Effector memory CD4-positive, alpha-beta T cell (primary cell): ENCODE results near the gene OTOS.

Experiments
- DNase-seq, 3 donors: peaks; one replicate each; pipeline ENCODE4 v3.0.0-alpha.2; 2020
- H3K27ac ChIP-seq: 2 replicates; pipeline ENCODE4 v1.7.0; 2013; ENCODE audit warnings: mild to moderate bottlenecking, low read length, moderate library complexity; ENCODE audit not compliant: insufficient read depth, poor library complexity, severe bottlenecking
- H3K27me3 ChIP-seq: replicated peaks from 2 replicates; pipeline ENCODE4 v1.7.0; 2013; ENCODE audit warnings: mild to moderate bottlenecking, low read length; ENCODE audit not compliant: insufficient read depth, control insufficient read depth, poor library complexity, severe bottlenecking
- H3K36me3 ChIP-seq: 2 replicates; pipeline ENCODE4 v1.7.0; 2013; ENCODE audit warnings: mild to moderate bottlenecking, low read length, moderate library complexity; ENCODE audit not compliant: control insufficient read depth, insufficient read depth
- H3K4me1 ChIP-seq: 2 replicates; pipeline ENCODE4 v1.7.0; 2013; ENCODE audit warnings: low read length, mild to moderate bottlenecking; ENCODE audit not compliant: control insufficient read depth, insufficient read depth, poor library complexity, severe bottlenecking
- H3K4me3 ChIP-seq: 2 replicates; pipeline ENCODE4 v1.7.0; 2013; ENCODE audit warnings: low read length, low read depth, mild to moderate bottlenecking; ENCODE audit not compliant: insufficient read depth, poor library complexity, severe bottlenecking
- H3K9me3 ChIP-seq: 2 replicates; pipeline ENCODE4 v1.7.0; 2013; ENCODE audit warnings: mild to moderate bottlenecking, low read length, moderate library complexity; ENCODE audit not compliant: control insufficient read depth

The OTOS gene

GRCh38 chr2:240124651-240125030 lies 15.8 kb downstream of the OTOS start:
- Histone ChIP-seq H3K9me3 (no peaks in the 10 kb centered on the region), H3K27me3 (no peaks in the 10 kb centered on the region), H3K27ac (no peak overlapping the region), H3K4me3 (no peak overlapping the region), H3K36me3 (peaks cover 22% of the 10 kb centered on the region), H3K4me1 (no peaks in the 10 kb centered on the region)
- no peak for DNase-seq

- peaks cover 16% of the 10 kb centered on the region for H3K36me3 ChIP-seq
- no peaks in the 10 kb centered on the region for H3K27me3 ChIP-seq
- H3K27ac ChIP-seq, result no peak overlapping the region
- no peaks in the 10 kb centered on the region for H3K4me1 ChIP-seq
- no peaks in the 10 kb centered on the region for H3K9me3 ChIP-seq
- DNase-seq, result no peak
- no peak overlapping the region for H3K4me3 ChIP-seq
Observed at GRCh38 chr2:240123821-240124650, 16.4 kb downstream of the OTOS start.

GRCh38 chr2:240121675-240122074 lies 18.8 kb downstream of the OTOS start:
- H3K4me3 ChIP-seq, result no peak overlapping the region
- no peaks in the 10 kb centered on the region for H3K36me3 ChIP-seq
- no peak overlapping the region for H3K27ac ChIP-seq
- DNase-seq, result no peak
- H3K4me1 ChIP-seq, result no peaks in the 10 kb centered on the region
- H3K9me3 ChIP-seq, result no peaks in the 10 kb centered on the region
- H3K27me3 ChIP-seq, result no peaks in the 10 kb centered on the region

GRCh38 chr2:240121190-240121589 lies 19.3 kb downstream of the OTOS start:
- Histone ChIP-seq H3K36me3 (no peaks in the 10 kb centered on the region), H3K4me3 (no peak overlapping the region), H3K27ac (no peak overlapping the region), H3K27me3 (no peaks in the 10 kb centered on the region), H3K9me3 (no peaks in the 10 kb centered on the region), H3K4me1 (no peaks in the 10 kb centered on the region)
- DNase-seq, result no peak

- DNase-seq, result no peak
- H3K4me3 ChIP-seq, result no peak overlapping the region
- H3K9me3 ChIP-seq, result no peaks in the 10 kb centered on the region
- H3K27ac ChIP-seq, result no peak overlapping the region
- H3K36me3 ChIP-seq, result no peaks in the 10 kb centered on the region
- H3K4me1 ChIP-seq, result no peaks in the 10 kb centered on the region
- H3K27me3 ChIP-seq, result no peaks in the 10 kb centered on the region
Observed at GRCh38 chr2:240114233-240114632, 26.2 kb downstream of the OTOS start.

- no peak for DNase-seq
- Histone ChIP-seq H3K27me3 (no peaks in the 10 kb centered on the region), H3K9me3 (no peaks in the 10 kb centered on the region), H3K4me3 (no peak overlapping the region), H3K27ac (no peak overlapping the region), H3K36me3 (no peaks in the 10 kb centered on the region), H3K4me1 (no peaks in the 10 kb centered on the region)
Observed at GRCh38 chr2:240112914-240113690, 27.4 kb downstream of the OTOS start.

- Histone ChIP-seq H3K27me3 (no peaks in the 10 kb centered on the region), H3K4me1 (no peaks in the 10 kb centered on the region), H3K27ac (no peak overlapping the region), H3K36me3 (no peaks in the 10 kb centered on the region), H3K4me3 (no peak overlapping the region), H3K9me3 (no peaks in the 10 kb centered on the region)
- no peak for DNase-seq
Observed at GRCh38 chr2:240111253-240111652, 29.2 kb downstream of the OTOS start.

- Histone ChIP-seq H3K4me3 (no peak overlapping the region), H3K36me3 (no peaks in the 10 kb centered on the region), H3K4me1 (no peaks in the 10 kb centered on the region), H3K9me3 (no peaks in the 10 kb centered on the region), H3K27me3 (no peaks in the 10 kb centered on the region), H3K27ac (no peak overlapping the region)
- no peak for DNase-seq
Observed at GRCh38 chr2:240109386-240109785, 31.1 kb downstream of the OTOS start.

GRCh38 chr2:240107477-240107796 lies 33.0 kb downstream of the OTOS start:
- Histone ChIP-seq H3K36me3 (no peaks in the 10 kb centered on the region), H3K9me3 (no peaks in the 10 kb centered on the region), H3K27me3 (no peaks in the 10 kb centered on the region), H3K4me3 (no peak overlapping the region), H3K27ac (no peak overlapping the region), H3K4me1 (no peaks in the 10 kb centered on the region)
- no peak for DNase-seq

- H3K27me3 ChIP-seq, result no peaks in the 10 kb centered on the region
- H3K9me3 ChIP-seq, result no peaks in the 10 kb centered on the region
- H3K27ac ChIP-seq, result no peak overlapping the region
- DNase-seq, result no peak
- no peaks in the 10 kb centered on the region for H3K4me1 ChIP-seq
- no peak overlapping the region for H3K4me3 ChIP-seq
- H3K36me3 ChIP-seq, result no peaks in the 10 kb centered on the region
Observed at GRCh38 chr2:240106765-240107476, 33.5 kb downstream of the OTOS start.
